Hindlimb muscle (tissue), 1 donor: ENCODE data around the gene CDK8. TPM values are rescaled to one million over a fixed set of nuclear protein-coding genes. Genes with fewer than 3 reads are reported as not detected.
"Not testable (repeated sequence)": the region's sequence is repeated elsewhere in the genome, so short reads cannot be mapped to it uniquely, and the experiment has no call there.

Experiments used
- DNase-seq: peaks from one replicate; pipeline ENCODE4 v3.0.0-alpha.2; 2013
- polyA plus RNA-seq: library from polyadenylated mRNA; unstranded; fragments of 120-200 nt; gene quantifications from one replicate; pipeline ENCODE4 v1.2.1, GENCODE V29; 2013; ENCODE audit not compliant: insufficient read length

CDK8 gene
- polyA plus RNA-seq, 1 donor: 19.9 TPM

- DNase-seq: peak; percentile 43
These were observed 718 bp downstream of the CDK8 start for GRCh38 chr13:26254583-26255111.

GRCh38 chr13:26255115-26255514, 1.2 kb downstream of the CDK8 start:
- peak; percentile 5 for DNase-seq

GRCh38 chr13:26255691-26256277, 1.9 kb downstream of the CDK8 start:
- peak; percentile 6 for DNase-seq

GRCh38 chr13:26257049-26257448, 3.1 kb downstream of the CDK8 start:
- no peak for DNase-seq

DNA sequence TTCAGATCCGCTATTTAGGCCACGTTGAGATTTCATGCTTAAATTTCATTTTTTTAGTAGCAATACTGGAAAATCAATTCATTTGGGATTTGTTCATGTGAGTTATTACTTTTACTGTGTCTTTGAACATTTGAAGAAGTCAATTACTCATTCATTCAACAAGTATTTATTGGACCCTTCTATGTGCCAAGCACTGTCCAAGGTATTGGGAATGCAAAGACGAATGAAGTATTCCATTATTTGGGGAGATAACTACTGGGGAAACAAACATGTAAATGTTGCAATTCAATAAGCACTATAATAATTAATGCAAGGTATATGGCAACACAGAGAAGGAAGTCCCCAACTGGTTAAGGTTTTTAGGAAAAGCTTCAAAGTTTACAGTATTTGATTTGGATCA, 5.7 kb downstream of the CDK8 start:
- no peak for DNase-seq

GRCh38 chr13:26262156-26262555, 8.2 kb downstream of the CDK8 start:
- DNase-seq: no peak

- no peak for DNase-seq
These were observed 12.4 kb downstream of the CDK8 start for GRCh38 chr13:26266311-26266710.

DNA sequence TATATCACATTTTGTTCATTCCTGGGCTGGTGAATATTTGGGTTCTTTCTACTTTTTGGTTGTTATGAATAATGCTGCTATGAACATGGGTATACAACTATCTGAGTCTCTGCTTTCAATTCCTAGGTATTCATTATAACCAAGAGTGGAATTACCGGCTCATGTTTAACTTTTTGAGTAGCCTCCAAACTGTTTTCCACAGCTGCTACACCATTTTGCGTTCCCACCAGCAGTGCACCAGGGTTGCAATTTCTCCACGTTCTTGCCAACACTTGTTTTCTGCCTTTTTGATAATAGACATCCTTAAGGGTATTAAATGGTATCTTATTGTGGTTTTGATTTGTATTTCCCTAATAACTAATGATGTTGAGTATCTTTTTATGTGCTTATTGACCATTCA, 16.8 kb downstream of the CDK8 start:
- no peak for DNase-seq

GRCh38 chr13:26272621-26273020, 18.7 kb downstream of the CDK8 start:
- no peak for DNase-seq

GRCh38 chr13:26280295-26280694, 26.4 kb downstream of the CDK8 start:
- no peak for DNase-seq

DNA sequence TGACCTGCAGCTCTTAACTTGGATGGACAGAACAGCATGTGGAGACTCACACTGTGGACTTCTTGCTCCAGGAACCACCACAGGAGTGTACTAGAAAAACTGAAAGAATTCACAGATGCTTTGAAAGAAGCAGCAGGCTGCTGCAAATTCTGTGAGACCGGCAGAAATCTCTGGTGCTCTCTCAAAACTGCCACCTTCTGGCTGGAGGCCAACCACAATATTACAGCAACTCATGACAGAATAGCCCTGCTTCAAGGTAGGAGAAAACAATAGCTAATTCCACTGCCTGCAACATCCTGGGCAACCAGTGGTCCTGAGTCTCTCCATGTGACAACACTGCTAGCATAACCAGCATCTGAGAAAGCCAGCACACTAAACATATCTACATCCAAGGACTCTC, 26.9 kb downstream of the CDK8 start:
- no peak for DNase-seq

DNA sequence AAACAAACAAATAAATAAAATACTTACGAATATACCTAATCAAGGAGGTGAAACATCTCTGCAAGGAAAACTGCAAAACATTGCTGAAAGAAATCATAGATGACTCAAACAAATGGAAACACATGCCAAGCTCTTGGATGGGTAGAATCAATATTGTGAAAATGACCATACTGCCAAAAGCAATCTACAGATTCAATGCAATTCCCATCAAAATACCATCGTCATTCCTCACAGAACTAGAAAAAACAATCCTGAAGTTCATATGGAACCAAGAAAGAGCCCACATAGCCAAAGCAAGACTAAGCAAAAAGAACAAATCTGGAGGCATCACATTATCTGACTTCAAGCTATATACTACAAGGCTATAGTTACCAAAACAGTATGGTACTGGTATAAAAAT, 32.0 kb downstream of the CDK8 start:
- not testable (repeated sequence) for DNase-seq

GRCh38 chr13:26288838-26289237, 34.9 kb downstream of the CDK8 start:
- DNase-seq: not testable (repeated sequence)

DNA sequence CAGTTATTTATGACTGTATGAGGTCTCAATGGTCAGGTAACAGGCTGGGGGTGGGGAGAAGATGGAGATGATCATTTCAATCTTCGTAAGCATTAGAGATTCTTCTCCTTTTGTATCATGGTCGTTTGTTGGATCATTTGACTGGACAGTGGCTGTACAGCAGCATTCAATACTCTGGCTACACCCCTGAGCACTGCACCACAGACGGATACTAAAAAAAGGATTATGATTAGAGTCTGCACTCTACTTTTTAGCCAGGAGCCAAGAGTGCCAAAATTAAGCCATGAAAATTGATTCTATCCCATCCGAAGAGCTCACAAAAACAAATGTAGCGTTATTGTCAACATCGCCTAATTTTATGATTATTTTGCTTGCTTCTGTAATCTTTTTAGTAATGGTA, 41.9 kb downstream of the CDK8 start:
- DNase-seq: no peak

DNA sequence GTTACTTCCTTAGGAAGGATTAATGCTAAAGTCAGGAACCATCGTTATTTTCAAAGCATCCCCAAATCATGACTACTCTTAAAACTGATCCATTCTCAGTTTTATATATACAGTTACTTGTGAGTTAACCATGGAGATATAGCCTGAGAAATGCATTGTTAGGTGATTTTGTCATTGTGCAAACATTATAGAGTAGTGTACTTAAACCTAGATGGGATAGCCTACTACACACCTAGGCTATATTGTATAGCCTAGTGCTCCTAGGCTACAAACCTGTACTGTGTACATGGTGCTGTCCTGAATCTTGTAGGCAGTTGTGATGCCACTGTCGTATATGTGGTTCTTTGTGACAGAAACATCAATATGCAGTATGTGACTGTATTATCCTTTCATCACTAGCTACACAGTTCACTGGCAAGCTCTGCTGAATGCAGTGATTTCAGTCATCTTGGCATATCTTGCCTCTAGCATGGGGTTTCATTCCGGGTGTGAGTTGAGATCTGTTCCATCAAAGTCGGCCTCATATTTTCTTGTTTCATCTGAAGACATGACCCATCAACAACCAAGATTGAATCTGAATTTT, 45.3 kb downstream of the CDK8 start:
- DNase-seq: no peak

DNA sequence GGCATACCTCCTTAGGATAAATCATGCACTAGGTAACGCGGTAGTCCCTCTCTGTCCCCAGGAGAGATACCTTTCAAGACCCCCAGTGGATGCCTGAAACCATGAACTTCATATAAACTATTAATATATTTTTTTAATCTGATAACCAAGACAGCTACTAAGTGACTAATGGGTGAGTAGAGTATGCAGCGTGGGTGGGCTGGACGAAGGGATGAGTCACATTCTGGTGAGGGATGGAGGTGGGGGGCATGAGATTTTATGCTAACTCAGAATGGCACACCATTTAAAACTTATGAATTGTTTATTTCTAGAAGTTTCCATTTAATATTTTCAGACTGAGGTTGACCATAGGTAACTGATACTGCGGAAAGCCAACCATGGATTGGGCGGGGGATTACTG, 46.2 kb downstream of the CDK8 start:
- no peak for DNase-seq

- DNase-seq: no peak
These were observed 51.7 kb downstream of the CDK8 start for GRCh38 chr13:26305676-26306075.

DNA sequence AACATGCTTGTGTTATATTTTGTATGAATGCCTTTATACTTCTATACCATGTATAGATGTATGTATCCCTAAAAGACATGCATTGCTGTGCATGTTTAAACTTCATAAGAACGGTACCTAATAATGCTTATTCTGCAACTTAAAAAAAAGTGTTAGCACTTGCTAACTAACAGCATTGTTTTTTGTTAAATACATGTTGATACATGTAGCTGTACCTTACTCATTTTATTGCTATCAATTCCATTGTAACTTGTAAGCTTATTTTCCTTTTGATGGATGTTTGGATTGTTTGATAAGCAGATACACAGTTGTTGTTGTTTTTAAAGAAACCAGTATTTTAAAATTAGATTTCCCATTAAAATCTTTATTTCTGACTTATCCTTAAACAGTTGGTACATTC, 53.8 kb downstream of the CDK8 start:
- DNase-seq: no peak

DNA sequence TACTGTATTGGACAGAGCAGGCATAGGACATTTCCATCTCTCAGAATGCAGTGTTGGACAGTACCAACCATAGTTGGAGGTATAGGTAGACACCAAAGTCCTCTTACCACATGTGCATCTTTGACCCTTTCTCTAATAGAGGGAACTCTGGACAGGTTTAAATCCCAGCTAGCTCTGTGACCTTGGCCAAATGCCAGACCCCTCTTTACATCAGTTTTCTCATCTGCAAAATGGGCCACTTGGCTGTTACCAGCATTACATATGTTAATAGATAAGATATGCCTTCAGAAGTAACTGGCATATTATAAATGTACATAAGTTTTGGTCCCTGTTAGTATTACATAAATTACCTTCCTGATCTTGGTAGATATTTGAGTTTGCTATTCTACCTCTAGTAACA, 54.3 kb downstream of the CDK8 start:
- no peak for DNase-seq

DNA sequence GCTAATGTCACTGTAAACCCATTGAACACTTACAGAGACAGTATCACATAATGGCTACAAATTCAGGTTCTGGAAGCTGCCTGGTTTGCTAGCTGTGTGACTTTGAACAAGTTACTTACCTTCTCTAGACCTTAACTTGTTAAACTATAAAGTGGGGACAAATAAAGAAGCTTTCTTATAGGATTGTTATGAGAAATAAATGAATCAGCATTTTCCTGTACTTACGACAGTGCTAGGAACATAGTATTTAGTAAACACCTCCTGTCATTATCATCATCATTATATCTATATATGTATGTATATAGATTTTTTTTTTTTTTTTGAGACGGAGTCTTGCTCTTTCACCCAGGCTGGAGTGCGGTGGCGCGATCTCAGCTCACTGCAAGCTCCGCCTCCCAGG, 54.9 kb downstream of the CDK8 start:
- DNase-seq: no peak

DNA sequence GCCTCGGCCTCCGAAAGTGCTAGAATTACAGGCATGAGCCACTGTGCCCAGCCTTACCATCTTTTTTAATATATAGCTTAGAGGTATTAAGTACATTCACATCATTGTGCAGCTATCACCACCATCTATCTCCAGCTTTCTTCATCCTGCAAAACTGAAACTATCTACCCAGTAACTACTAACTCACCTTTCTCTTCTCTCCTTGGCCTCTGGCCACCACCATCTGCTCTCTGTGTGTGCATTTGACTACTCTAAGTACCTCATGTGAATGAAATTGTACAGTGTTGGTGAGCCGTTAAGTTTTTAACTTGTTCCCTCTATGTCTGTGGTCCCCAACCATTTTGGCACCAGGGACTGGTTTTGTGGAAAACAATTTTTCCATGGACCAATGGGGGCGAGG, 56.1 kb downstream of the CDK8 start:
- DNase-seq: no peak

DNA sequence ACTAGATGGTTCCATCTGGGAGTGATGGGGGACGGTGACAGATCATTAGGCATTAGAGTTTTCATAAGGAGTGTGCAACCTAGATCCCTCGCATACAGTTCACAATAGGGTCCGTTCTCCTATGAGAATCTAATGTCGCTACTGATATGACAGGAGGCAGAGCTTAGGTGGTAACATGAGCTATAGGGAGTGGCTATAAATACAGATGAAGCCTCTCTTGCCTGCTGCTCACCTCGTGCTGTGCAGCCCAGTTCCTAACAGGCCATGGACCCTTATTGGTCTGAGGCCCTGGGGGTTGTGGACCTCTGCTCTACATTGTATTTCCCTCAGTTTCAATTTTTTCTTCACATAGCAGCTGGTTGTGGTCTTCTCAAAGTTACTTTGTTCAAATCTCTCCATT, 56.5 kb downstream of the CDK8 start:
- no peak for DNase-seq

GRCh38 chr13:26312019-26312418, 58.1 kb downstream of the CDK8 start:
- not testable (repeated sequence) for DNase-seq

GRCh38 chr13:26316095-26316494, 62.2 kb downstream of the CDK8 start:
- not testable (repeated sequence) for DNase-seq

DNA sequence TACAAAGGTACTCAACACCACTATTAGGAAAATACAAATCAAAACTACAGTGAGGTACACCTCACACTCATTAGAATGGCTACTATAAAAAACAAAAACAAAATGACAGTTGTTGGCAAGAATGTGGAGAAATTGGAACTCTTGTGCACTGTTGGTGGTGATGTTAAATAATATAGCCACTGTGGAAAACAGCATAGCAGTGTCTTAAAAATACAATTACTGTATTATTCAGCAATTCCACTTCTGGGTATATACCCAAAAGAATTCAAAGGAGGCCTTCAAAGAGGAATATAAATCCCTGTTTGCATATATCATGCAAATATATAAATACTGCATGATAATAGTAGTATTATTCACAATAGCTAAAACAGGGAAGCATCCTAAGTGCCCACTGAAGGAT, 66.8 kb downstream of the CDK8 start:
- DNase-seq: no peak
